HG02678 (cell line): ENCODE results near the gene CCDC192.
A peak's percentile ranks its signal among the peaks of the same experiment; 100 is the strongest.
"Not testable (repeated sequence)": the region's sequence is repeated elsewhere in the genome, so short reads cannot be mapped to it uniquely, and the experiment has no call there.

Experiments used
- ATAC-seq: cut with Tn5 transposase; IDR thresholded peaks from one replicate; pipeline ENCODE4 v1.9.1; 2021; ENCODE audit warnings: mild to moderate bottlenecking, moderate library complexity; ENCODE audit not compliant: unreplicated experiment

Gene CCDC192

DNA sequence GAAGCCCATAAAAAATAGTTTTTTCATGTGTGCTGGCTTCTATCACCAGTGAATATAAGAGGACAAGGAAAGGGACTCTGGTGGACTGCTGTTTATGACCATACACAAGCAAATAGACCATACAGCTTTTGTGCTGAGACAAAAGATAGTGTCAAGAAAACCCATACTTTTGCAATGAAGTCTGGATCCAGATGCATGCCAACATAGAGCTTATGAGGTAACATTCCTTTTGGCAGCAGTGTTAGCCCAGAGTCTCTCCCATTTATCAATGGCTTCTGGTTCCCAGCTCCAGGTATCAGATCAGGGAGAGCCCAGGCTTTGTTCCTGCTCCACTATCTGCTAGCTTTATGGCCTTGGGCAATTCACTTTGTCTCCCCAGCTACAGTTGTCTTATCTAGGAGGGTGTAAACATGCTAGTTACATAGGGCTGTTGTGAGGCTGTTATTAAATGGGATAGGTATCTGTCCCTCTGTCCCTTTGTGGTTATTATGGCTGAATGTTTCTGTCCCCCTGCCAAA is 55.6 kb downstream of the CCDC192 start:
- ATAC-seq: no peak

DNA sequence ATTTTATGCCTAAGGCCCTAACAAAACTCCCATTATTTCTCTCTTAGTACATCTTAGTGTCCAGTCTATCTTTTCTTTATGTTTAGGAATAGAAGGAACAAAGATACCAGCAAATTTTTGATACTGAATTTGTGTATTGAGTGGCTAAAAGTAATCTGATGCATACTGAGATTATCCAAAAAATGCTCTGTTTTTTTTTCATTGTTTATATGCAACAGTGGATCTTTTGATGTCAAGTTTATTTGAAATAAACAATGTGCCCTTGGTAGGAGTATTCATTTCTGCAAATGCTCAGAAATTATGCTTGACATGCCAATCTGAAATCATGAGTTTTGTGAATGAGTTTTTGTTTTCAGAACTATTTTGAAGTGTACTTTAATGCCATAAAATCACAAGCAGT is 58.7 kb downstream of the CCDC192 start:
- no peak for ATAC-seq

GRCh38 chr5:127762412-127762811 is 59.2 kb downstream of the CCDC192 start:
- no peak for ATAC-seq

GRCh38 chr5:127766676-127767335 is 63.6 kb downstream of the CCDC192 start:
- no peak for ATAC-seq

DNA sequence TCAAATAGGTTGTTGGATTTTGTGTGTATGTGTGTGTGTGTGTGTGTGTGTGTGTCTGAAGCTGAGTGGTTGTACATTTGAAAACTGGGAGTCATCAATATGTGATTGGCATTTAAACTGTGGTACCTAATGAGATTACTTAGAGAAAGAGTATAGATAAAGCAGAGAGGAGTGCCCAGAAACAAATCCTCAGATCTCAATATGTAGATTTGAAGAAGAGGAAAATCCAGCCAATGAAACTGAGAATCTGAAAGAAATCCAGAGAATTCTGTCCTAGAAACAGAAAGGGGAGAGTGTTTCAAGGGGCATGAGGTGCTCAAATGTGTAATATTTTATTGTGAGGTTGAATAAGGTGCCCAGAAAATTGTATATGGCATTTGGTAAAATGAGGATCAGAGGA is 66.2 kb downstream of the CCDC192 start:
- ATAC-seq: no peak

- no peak for ATAC-seq
These were observed 67.1 kb downstream of the CCDC192 start for GRCh38 chr5:127770272-127770671.

DNA sequence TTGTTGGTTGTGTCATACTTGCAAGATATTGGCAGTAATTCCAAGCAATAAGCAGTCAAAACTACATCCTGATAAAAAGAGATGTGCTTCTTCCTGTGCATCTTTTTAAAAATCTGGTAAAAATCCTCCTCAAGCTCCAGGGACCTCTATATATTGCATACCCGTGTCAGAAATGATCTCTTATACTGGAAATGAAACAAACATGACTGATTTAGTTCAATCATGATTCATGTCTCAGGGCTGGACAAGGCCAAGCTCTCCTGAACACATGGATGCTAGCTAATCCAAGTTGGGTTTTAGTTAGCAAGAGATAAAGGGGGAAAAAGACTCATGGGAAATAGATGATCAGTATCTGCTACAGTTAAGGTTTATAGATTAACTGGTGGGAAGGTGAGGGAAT is 69.3 kb downstream of the CCDC192 start:
- no peak for ATAC-seq

DNA sequence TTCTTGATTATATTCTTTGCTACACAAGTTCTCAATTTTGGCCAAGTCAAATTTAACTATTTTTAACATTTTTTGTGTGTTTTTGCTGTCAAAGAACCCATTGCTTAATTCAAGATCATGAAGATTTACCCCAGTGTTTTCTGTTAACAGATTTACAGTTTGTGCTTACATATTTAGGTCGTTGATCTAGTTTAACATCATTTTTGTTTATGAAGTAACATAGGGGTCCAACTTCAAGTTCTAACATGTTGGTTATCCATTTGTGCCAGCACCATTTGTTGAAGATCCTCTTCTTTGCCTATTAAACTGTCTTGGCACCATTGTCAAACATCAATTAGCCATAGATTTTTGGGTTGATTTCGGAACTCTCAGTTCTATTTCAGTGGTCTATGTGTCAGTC is 71.0 kb downstream of the CCDC192 start:
- no peak for ATAC-seq

DNA sequence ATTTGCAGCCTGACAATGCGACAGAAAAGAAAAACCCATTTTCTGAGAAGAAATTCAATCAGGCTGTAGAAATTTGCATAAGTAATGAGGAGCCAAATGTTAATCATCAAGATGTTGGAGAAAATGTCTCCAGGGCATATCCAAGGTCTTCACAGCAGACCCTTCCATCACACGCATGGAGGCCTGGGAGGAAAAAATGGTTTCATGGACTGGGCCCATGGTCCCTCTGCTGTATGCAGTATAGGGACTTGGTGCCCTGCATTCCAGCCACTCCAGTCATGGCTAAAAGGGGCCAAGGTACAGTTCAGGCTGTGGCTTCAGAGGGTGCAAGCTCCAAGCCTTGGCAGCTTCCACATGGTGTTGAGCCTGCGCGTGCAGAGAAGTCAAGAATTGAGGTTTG is 73.3 kb downstream of the CCDC192 start:
- ATAC-seq: no peak

GRCh38 chr5:127777957-127778356 is 74.8 kb downstream of the CCDC192 start:
- ATAC-seq: no peak

DNA sequence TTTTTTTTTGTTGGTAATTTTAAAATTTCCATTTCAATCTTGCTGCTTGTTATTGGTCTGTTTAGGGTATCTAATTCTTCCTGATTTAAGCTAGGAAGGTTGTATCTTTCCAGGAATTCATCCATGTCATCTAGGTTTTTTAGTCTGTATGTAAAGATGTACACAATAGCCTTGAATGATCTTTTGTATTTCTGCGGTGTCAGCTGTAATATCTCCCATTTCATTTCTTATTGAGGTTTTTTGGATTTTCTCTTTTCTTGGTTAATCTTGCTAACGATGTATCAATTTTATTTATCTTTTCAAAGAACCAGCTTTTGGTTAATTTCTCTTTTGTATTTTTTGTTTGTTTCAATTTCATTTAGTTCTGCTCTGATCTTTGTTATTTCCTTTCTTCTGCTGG is 79.3 kb downstream of the CCDC192 start:
- not testable (repeated sequence) for ATAC-seq

DNA sequence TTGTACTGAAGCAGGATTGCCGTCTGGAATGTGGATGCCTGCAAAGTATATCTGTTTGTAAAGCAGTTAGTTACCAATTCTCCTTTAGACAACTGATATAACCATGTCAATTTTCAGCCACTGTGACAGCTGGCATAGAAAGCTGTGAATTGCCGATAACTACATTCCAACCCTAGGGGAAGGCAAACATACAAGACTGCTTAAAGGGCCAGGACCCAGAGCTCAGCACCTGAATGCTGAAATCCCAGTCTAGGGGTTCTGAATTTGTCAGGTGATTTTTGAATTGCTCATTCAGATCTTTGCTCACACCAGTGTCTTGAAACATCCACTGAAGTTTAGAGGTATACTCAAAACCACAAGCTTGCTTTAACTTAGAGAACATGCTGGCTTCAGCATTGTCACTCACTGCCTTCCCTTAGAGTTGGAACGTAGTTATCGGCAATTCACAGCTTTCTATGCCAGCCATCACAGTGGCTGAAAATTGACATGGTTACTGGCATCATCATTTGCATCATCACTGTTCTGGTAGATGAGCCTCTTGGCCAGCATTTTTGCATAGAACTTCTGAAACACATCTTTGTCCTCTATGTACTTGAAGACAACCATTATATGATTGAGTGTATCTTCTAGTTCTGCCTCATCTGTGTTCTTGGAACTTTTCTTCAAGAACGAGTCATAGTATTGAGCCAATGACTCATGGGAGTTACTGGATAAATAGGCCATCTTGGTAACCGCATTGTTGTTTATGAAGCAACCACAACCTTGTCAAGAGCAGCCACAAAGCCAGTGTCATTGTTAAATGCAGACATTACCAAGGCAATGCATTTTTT is 82.1 kb downstream of the CCDC192 start:
- peak; percentile 76 for ATAC-seq

GRCh38 chr5:127791439-127791838 is 88.2 kb downstream of the CCDC192 start:
- no peak for ATAC-seq

- not testable (repeated sequence) for ATAC-seq
These were observed 88.7 kb downstream of the CCDC192 start for GRCh38 chr5:127791908-127792307.

DNA sequence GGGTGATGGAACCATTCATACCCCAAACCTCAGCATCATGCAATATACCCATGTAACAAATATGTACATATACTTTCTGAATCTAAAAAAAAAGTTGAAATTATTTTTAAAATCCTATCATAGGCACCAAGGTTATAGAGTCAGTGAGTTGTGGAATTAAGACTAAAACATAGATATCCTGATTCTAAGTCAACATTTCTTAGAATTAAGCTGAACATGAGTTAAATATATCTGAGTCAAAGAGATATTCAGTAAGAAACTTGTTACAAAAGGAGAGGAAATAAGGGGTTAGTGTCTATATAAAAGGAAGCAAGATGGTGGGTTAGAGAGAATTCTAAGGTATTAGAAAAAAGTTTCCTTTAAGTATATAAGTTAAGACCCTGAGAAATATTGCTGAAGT is 89.9 kb downstream of the CCDC192 start:
- no peak for ATAC-seq

- ATAC-seq: no peak
These were observed 90.7 kb downstream of the CCDC192 start for GRCh38 chr5:127793879-127794278.

GRCh38 chr5:127796211-127796610 is 93.0 kb downstream of the CCDC192 start:
- no peak for ATAC-seq

- ATAC-seq: no peak
These were observed 96.2 kb downstream of the CCDC192 start for GRCh38 chr5:127799293-127799905.

DNA sequence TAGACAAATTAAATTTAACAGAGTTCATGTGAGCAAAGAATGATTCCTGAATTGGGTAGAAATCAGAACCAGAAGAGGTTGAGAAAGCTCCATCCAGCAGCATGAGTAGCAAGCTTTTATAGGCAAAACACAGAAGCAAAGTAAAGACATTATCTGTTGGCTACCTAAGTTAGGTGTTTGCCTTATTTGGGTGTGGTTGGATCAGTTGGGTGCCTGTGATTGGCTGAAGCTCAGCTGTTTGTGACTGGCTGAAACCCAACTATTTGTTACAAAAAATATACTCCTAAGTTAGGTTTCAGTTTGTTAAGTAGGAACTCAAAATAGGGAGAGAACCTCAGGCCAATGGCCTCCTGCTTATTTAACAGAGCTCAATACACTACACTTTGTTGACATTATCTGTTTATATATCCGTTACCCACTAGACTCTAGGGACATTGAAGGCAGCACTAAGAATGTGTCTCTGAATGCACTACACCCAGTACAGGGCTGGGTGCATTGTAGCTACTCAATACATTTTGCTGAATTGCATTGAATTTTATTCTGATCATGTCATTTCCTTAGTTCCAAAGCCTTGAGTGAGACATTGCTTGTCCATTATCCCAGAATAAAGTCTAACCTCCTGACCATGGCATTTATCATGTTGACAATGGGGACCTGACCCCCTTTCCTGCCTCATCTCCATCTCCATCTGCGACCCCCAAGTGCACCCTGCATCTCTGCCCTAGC is 98.7 kb downstream of the CCDC192 start:
- ATAC-seq: no peak

- no peak for ATAC-seq
These were observed 99.3 kb downstream of the CCDC192 start for GRCh38 chr5:127802477-127802865.

- ATAC-seq: no peak
These were observed 101.8 kb downstream of the CCDC192 start for GRCh38 chr5:127804886-127805426.
